ENCODE measurements around the gene RHO. TPM values are rescaled to one million over a fixed set of nuclear protein-coding genes. Genes with fewer than 3 reads are reported as not detected.
A peak's percentile ranks its signal among the peaks of the same experiment; 100 is the strongest.

Gene RHO
- polyA plus RNA-seq, 1 donor (not counting 4 experiments of a cell fraction or from before 2014, with no cell fraction given) = not detected

- H3K4me1 ChIP-seq (ENCODE audit: control insufficient read depth, extremely low read depth, insufficient read depth, low read length) = no peaks in the 10 kb centered on the region
- H3K9ac ChIP-seq (ENCODE audit: control insufficient read depth, extremely low read depth, insufficient read depth, low read length) = no peak overlapping the region
- H2AFZ ChIP-seq (ENCODE audit: control insufficient read depth, low read length) = no peak overlapping the region
- no peak overlapping the region for H3K4me2 ChIP-seq (ENCODE audit: control insufficient read depth, extremely low read depth, insufficient read depth, low read depth, low read length)
- H3K79me2 ChIP-seq (ENCODE audit: control insufficient read depth, insufficient read depth, low read length) = no peaks in the 10 kb centered on the region
- DNase-seq (ENCODE audit: low read depth, low spot score) (no peak), FAIRE-seq (no peak)
- H3K27me3 ChIP-seq (ENCODE audit: control insufficient read depth, extremely low read depth, insufficient read depth, low read length) = no peaks in the 10 kb centered on the region
- TF ChIP-seq EZH2 (IDR thresholded peaks at IDR 0.05; ENCODE audit: low read length) = no peak
- TF ChIP-seq, protein P1, sequence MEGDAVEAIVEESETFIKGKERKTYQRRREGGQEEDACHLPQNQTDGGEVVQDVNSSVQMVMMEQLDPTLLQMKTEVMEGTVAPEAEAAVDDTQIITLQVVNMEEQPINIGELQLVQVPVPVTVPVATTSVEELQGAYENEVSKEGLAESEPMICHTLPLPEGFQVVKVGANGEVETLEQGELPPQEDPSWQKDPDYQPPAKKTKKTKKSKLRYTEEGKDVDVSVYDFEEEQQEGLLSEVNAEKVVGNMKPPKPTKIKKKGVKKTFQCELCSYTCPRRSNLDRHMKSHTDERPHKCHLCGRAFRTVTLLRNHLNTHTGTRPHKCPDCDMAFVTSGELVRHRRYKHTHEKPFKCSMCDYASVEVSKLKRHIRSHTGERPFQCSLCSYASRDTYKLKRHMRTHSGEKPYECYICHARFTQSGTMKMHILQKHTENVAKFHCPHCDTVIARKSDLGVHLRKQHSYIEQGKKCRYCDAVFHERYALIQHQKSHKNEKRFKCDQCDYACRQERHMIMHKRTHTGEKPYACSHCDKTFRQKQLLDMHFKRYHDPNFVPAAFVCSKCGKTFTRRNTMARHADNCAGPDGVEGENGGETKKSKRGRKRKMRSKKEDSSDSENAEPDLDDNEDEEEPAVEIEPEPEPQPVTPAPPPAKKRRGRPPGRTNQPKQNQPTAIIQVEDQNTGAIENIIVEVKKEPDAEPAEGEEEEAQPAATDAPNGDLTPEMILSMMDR (optimal IDR thresholded peaks at IDR 0.05 in 1 of 3, IDR thresholded peaks at IDR 0.05 in 1 of 3, conservative IDR thresholded peaks at IDR 0.05 in 1 of 3; ENCODE audit: extremely low read depth in 1 of 3, insufficient read depth in 2 of 3, low read length in 3 of 3) = no peak
- dilution Hi-C loops (cut with MboI; ENCODE audit: extremely low pct_ligation_motif_present, low sequenced_read_pairs) = no loop called here
- no peaks in the 10 kb centered on the region for H3K9me3 ChIP-seq (ENCODE audit: control insufficient read depth, low read depth, low read length)
- H4K20me1 ChIP-seq (ENCODE audit: control insufficient read depth, extremely low read depth, insufficient read depth, low read length) = no peaks in the 10 kb centered on the region
- H3K9me1 ChIP-seq (ENCODE audit: control insufficient read depth, extremely low read depth, insufficient read depth, low read length) = no peaks in the 10 kb centered on the region
- no peak overlapping the region for H3K27ac ChIP-seq (ENCODE audit: control insufficient read depth, insufficient read depth, low read length)
- no peak overlapping the region for H3K4me3 ChIP-seq (ENCODE audit: control insufficient read depth in 2 of 3, extremely low read depth in 1 of 3, insufficient read depth in 2 of 3, low read depth in 1 of 3, low read length in 3 of 3)
- H3K36me3 ChIP-seq (ENCODE audit: control insufficient read depth in 2 of 2, extremely low read depth in 1 of 2, insufficient read depth in 2 of 2, low read length in 2 of 2) = no peaks in the 10 kb centered on the region
Measured at GRCh38 chr3:129549805-129550204, 21.4 kb downstream of the RHO start.

GRCh38 chr3:129552287-129553050 is 24.0 kb downstream of the RHO start:
- DNase-seq (ENCODE audit: low read depth, low spot score) (no peak), FAIRE-seq (no peak)
- Histone ChIP-seq H3K4me3 (ENCODE audit: control insufficient read depth in 2 of 3, extremely low read depth in 1 of 3, insufficient read depth in 2 of 3, low read depth in 1 of 3, low read length in 3 of 3) (no peak overlapping the region), H3K36me3 (ENCODE audit: control insufficient read depth in 2 of 2, extremely low read depth in 1 of 2, insufficient read depth in 2 of 2, low read length in 2 of 2) (no peaks in the 10 kb centered on the region), H3K4me1 (ENCODE audit: control insufficient read depth, extremely low read depth, insufficient read depth, low read length) (no peaks in the 10 kb centered on the region), H2AFZ (ENCODE audit: control insufficient read depth, low read length) (no peak overlapping the region), H3K9me3 (ENCODE audit: control insufficient read depth, low read depth, low read length) (no peaks in the 10 kb centered on the region), H3K27ac (ENCODE audit: control insufficient read depth, insufficient read depth, low read length) (no peak overlapping the region), H4K20me1 (ENCODE audit: control insufficient read depth, extremely low read depth, insufficient read depth, low read length) (no peaks in the 10 kb centered on the region), H3K9me1 (ENCODE audit: control insufficient read depth, extremely low read depth, insufficient read depth, low read length) (no peaks in the 10 kb centered on the region), H3K4me2 (ENCODE audit: control insufficient read depth, extremely low read depth, insufficient read depth, low read depth, low read length) (no peak overlapping the region), H3K79me2 (ENCODE audit: control insufficient read depth, insufficient read depth, low read length) (no peaks in the 10 kb centered on the region), H3K27me3 (ENCODE audit: control insufficient read depth, extremely low read depth, insufficient read depth, low read length) (no peaks in the 10 kb centered on the region), H3K9ac (ENCODE audit: control insufficient read depth, extremely low read depth, insufficient read depth, low read length) (no peak overlapping the region)
- dilution Hi-C loops (cut with MboI; ENCODE audit: extremely low pct_ligation_motif_present, low sequenced_read_pairs) = no loop called here
- TF ChIP-seq, protein P1 (optimal IDR thresholded peaks at IDR 0.05 in 1 of 3, IDR thresholded peaks at IDR 0.05 in 1 of 3, conservative IDR thresholded peaks at IDR 0.05 in 1 of 3; ENCODE audit: extremely low read depth in 1 of 3, insufficient read depth in 2 of 3, low read length in 3 of 3) = peak in 1 of 3 experiments; percentile 3
- TF ChIP-seq EZH2 (IDR thresholded peaks at IDR 0.05; ENCODE audit: low read length) = no peak
